GM21381 (cell line): ENCODE data around the gene PTX4.

Experiments
- ATAC-seq: cut with Tn5 transposase; IDR thresholded peaks from one replicate; pipeline ENCODE4 v1.9.1; 2021; ENCODE audit warnings: mild to moderate bottlenecking, moderate library complexity; ENCODE audit not compliant: unreplicated experiment

Gene PTX4

GRCh38 chr16:1501630-1502029 lies 12.9 kb upstream of the PTX4 start:
- no peak for ATAC-seq

- ATAC-seq, result no peak
Observed at GRCh38 chr16:1500465-1501150, 11.9 kb upstream of the PTX4 start.

GRCh38 chr16:1499756-1500464 lies 11.2 kb upstream of the PTX4 start:
- no peak for ATAC-seq

- no peak for ATAC-seq
Observed at GRCh38 chr16:1498899-1499676, 10.3 kb upstream of the PTX4 start.

GRCh38 chr16:1497014-1497598 lies 8.4 kb upstream of the PTX4 start:
- no peak for ATAC-seq

- no peak for ATAC-seq
Observed at GRCh38 chr16:1496464-1496863, 7.7 kb upstream of the PTX4 start.

GRCh38 chr16:1495889-1496262 lies 7.1 kb upstream of the PTX4 start:
- ATAC-seq, result no peak

GRCh38 chr16:1495211-1495888 lies 6.6 kb upstream of the PTX4 start:
- ATAC-seq, result no peak

- no peak for ATAC-seq
Observed at GRCh38 chr16:1494711-1495110, 6.0 kb upstream of the PTX4 start.

- no peak for ATAC-seq
Observed at GRCh38 chr16:1494129-1494640, 5.4 kb upstream of the PTX4 start.

GRCh38 chr16:1493746-1494094 lies 5.0 kb upstream of the PTX4 start:
- peak; percentile 7 for ATAC-seq

GRCh38 chr16:1492923-1493745 lies 4.4 kb upstream of the PTX4 start, which contains the start of gene TELO2:
TSS of gene TELO2 (plus strand) at chr16:1493360. CDS start at chr16:1494282, 922 bp downstream.
- peak; percentile 54 for ATAC-seq

GRCh38 chr16:1492082-1492922 lies 3.6 kb upstream of the PTX4 start:
- ATAC-seq, result no peak

GRCh38 chr16:1491327-1491726 lies 2.6 kb upstream of the PTX4 start:
- no peak for ATAC-seq

- no peak for ATAC-seq
Observed at GRCh38 chr16:1489077-1489476, 333 bp upstream of the PTX4 start.

- no peak for ATAC-seq
Observed at GRCh38 chr16:1488054-1488601, 616 bp downstream of the PTX4 start.

- ATAC-seq, result no peak
Observed at GRCh38 chr16:1487395-1488053, 1.2 kb downstream of the PTX4 start.
